ENCODE results near the gene GRIA4. TPM values are rescaled to one million over a fixed set of nuclear protein-coding genes. Genes with fewer than 3 reads are reported as not detected.

GRIA4 gene
- total RNA-seq, 4 donors from 2014 or later = 37.2 TPM; not detected in 3

DNA sequence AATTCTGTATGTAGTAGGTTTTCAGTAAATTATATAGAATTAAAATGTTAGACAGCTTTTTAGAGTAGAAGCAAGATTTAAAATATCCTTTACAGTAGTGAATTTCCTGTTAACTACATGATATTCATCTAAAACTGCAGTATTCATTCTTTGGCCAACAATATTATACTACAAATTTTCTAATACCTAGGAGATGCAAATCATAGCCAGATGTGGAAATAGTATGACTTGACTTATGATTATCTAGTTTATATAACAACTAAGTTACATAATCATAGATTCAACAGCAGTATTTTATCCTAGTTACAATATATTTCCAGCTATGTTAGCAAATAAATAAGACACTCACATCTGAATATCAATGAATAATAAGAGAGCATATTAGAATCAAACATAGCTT lies 249.0 kb downstream of the GRIA4 start:
- no peaks in the 10 kb centered on the region for H3K36me3 ChIP-seq
- intact Hi-C loops (cut with DNase I; ENCODE audit: low total_unique reads) = no loop called here
- H3K4me3 ChIP-seq = no peak overlapping the region
- peaks cover 0 to 3% of the 10 kb centered on the region in 2 donors for H3K9me3 ChIP-seq
- no peak for DNase-seq
- no peak overlapping the region for H3K27ac ChIP-seq
- H3K4me1 ChIP-seq = no peaks in the 10 kb centered on the region
- H3K27me3 ChIP-seq = no peaks in the 10 kb centered on the region
- TF ChIP-seq, protein P1, sequence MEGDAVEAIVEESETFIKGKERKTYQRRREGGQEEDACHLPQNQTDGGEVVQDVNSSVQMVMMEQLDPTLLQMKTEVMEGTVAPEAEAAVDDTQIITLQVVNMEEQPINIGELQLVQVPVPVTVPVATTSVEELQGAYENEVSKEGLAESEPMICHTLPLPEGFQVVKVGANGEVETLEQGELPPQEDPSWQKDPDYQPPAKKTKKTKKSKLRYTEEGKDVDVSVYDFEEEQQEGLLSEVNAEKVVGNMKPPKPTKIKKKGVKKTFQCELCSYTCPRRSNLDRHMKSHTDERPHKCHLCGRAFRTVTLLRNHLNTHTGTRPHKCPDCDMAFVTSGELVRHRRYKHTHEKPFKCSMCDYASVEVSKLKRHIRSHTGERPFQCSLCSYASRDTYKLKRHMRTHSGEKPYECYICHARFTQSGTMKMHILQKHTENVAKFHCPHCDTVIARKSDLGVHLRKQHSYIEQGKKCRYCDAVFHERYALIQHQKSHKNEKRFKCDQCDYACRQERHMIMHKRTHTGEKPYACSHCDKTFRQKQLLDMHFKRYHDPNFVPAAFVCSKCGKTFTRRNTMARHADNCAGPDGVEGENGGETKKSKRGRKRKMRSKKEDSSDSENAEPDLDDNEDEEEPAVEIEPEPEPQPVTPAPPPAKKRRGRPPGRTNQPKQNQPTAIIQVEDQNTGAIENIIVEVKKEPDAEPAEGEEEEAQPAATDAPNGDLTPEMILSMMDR (IDR thresholded peaks at IDR 0.05) = no peak
- no peak for TF ChIP-seq POLR2A (IDR thresholded peaks at IDR 0.05)

DNA sequence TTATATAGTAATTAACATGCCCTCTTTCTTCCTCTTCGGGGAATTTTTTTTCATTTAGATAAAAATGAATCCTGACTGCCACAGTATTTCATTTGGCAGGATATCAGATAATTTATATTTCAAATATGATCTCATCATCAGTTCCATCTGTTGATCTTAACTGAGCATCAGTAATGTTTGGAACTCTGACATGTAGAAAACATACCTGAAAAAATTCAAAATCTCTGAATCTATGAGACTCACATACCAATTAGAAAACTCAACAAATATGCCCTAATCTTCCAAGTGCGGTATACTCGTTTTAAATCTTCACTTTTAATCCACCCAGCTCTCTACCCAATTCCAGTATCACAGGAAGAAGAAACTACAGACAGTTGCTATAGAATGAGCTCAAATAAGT lies 250.2 kb downstream of the GRIA4 start:
- DNase-seq = no peak
- Histone ChIP-seq H3K4me1 (no peaks in the 10 kb centered on the region), H3K4me3 (no peak overlapping the region), H3K27me3 (no peaks in the 10 kb centered on the region), H3K27ac (no peak overlapping the region), H3K9me3 (peaks cover 0 to 3% of the 10 kb centered on the region in 2 donors), H3K36me3 (no peaks in the 10 kb centered on the region)
- TF ChIP-seq, protein P1 (IDR thresholded peaks at IDR 0.05) = no peak
- no peak for TF ChIP-seq POLR2A (IDR thresholded peaks at IDR 0.05)
- intact Hi-C loops (cut with DNase I; ENCODE audit: low total_unique reads) = no loop called here

DNA sequence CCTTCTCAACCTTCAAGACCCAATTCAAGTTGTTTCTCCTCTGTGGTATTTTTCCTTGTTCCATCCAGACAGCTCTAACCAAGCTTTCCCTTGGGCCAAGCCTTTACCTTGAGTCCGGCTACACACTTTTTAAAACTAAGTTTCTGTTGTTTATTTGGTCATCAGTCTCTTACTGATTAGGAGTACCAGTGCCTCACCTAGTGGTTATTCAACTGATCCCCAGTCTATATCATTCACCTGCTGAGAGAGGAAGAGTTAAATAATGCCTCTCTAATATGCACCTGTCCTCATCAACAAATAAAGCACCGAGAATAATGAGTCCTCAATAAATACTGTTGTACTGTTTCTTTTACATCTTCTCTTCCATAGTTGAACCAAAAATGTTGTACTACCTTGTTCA lies 251.4 kb downstream of the GRIA4 start:
- no peaks in the 10 kb centered on the region for H3K4me1 ChIP-seq
- TF ChIP-seq POLR2A (IDR thresholded peaks at IDR 0.05) = no peak
- TF ChIP-seq, protein P1 (IDR thresholded peaks at IDR 0.05) = no peak
- H3K9me3 ChIP-seq = peaks cover 0 to 3% of the 10 kb centered on the region in 2 donors
- DNase-seq = no peak
- no peak overlapping the region for H3K4me3 ChIP-seq
- H3K27ac ChIP-seq = no peak overlapping the region
- intact Hi-C loops (cut with DNase I; ENCODE audit: low total_unique reads) = no loop called here
- no peaks in the 10 kb centered on the region for H3K36me3 ChIP-seq
- no peaks in the 10 kb centered on the region for H3K27me3 ChIP-seq

DNA sequence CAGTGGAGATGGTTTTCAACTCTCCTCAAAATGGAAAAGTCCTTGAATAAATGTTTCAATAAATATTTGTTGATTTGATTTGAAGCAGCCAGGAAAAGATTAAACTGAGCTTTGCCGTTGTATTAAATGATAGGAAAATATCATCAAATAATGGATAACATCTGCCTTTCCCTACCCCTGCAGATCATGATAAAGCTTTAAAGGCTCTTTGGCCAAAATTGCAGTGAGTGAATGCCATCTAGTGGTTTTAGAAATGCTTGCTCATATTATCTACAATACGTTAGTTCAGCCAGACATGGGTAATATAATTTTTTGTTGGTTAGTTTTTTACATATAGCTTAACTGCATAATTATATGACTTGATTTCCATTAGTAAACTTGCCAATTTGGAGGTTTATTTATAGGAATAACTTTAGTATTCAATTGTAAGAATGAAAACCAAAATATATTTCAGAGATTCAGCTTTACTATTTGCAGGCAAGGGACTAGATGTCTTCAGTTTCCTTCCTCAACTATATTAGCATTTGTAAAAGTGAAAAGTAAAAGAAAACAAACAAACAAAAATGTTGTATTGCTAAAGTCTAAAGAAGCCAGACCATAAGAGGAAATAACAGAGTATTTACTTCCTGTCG lies 253.0 kb downstream of the GRIA4 start:
- Histone ChIP-seq H3K27me3 (no peaks in the 10 kb centered on the region), H3K36me3 (no peaks in the 10 kb centered on the region), H3K9me3 (peaks cover 0 to 3% of the 10 kb centered on the region in 2 donors), H3K4me1 (no peaks in the 10 kb centered on the region), H3K4me3 (no peak overlapping the region), H3K27ac (no peak overlapping the region)
- TF ChIP-seq, protein P1 (IDR thresholded peaks at IDR 0.05) = peak; percentile 24 to 51 (median 33)
- no peak for TF ChIP-seq POLR2A (IDR thresholded peaks at IDR 0.05)
- intact Hi-C loops (cut with DNase I; ENCODE audit: low total_unique reads) = no loop called here
- no peak for DNase-seq

DNA sequence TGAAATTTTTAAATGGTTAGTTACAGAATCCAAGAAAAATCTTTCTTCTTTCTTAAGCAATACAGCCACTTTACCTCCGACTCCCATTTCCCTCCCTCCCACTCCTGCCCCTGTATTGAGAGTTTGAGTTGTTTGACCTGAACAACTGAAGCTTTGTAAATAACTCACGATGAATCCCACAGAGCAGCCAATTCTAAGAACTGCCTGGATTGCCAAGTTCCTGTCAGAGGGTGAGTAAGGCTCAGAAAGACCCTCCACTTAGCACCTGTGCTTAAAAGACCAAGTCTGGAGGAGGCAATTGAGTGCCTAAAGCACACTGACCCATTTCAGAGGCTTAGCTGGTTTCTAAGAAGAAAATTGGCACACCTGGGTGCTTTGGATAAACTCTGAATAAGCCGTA lies 253.7 kb downstream of the GRIA4 start:
- no peaks in the 10 kb centered on the region for H3K36me3 ChIP-seq
- no peaks in the 10 kb centered on the region for H3K4me1 ChIP-seq
- H3K27me3 ChIP-seq = no peaks in the 10 kb centered on the region
- H3K4me3 ChIP-seq = no peak overlapping the region
- TF ChIP-seq POLR2A (IDR thresholded peaks at IDR 0.05) = no peak
- TF ChIP-seq, protein P1 (IDR thresholded peaks at IDR 0.05) = no peak
- intact Hi-C loops (cut with DNase I; ENCODE audit: low total_unique reads) = no loop called here
- no peak overlapping the region for H3K27ac ChIP-seq
- DNase-seq = no peak
- H3K9me3 ChIP-seq = peaks cover 0 to 3% of the 10 kb centered on the region in 2 donors

Data from uterus (tissue), 4 donors.